Suppressor macrophage treated with lipopolysaccharide for 1 hour (primary cell): Measurements from ENCODE around the gene CHKB.
A peak's percentile ranks its signal among the peaks of the same experiment; 100 is the strongest.

Source experiments
- DNase-seq, 3 donors: peaks; one replicate each; pipeline ENCODE4 v3.0.0-alpha.2; 2020 to 2022

CHKB gene

DNA sequence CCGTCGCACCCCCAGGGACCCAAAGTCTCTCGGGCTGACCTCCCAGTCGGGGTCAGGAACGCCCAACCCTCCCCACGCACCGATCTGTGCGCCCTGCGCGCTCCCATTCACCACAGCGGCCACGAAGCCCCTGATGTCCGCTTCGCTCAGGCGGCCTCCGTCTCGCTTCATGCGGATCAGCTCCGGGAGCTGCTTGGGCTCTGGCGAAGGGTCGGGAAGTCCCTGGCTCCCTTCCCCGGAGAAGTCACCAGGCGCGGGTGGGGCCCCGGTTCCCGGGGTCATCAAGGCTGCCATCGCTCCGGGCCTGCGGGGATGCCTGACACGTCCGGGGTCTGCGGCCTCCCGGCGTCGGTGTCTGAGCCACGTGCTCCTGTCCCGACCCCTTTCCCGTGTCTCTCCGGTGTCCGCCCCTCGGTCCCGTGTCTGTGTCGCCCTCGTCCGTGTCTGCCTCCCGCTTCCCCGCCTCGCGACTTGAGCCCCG, 53.2 kb downstream of the CHKB start:
- DNase-seq = peak; percentile 61 to 83 (median 61)
